ENCODE data around the gene BUD13. TPM values are rescaled to one million over a fixed set of nuclear protein-coding genes. Genes with fewer than 3 reads are reported as not detected.

Gene BUD13
- polyA plus RNA-seq, 1 experiment = 11.7 TPM

- Histone ChIP-seq H3K36me3 (ENCODE audit: control insufficient read depth, insufficient read depth, low read length) (no peaks in the 10 kb centered on the region), H3K4me3 (ENCODE audit: low read depth, low read length) (no peak overlapping the region), H3K27me3 (ENCODE audit: control insufficient read depth, insufficient read depth, low read length) (no peaks in the 10 kb centered on the region)
- POLR2A ChIA-PET = no interaction called here
- no peak for DNase-seq (ENCODE audit: low read depth)
- CTCF ChIA-PET = interaction anchor here (0.9 to 1.3 kb wide), 2 partner anchors 9 to 13 kb away, joined by 3 to 4 read pairs; no protein-coding TSS in a partner anchor
- TF ChIP-seq CTCF (IDR thresholded peaks at IDR 0.05; ENCODE audit: insufficient read depth, low read depth, low read length) = no peak
These were observed 33.8 kb downstream of the BUD13 start for GRCh38 chr11:116738975-116739374.

- Histone ChIP-seq H3K4me3 (ENCODE audit: low read depth, low read length) (no peak overlapping the region), H3K36me3 (ENCODE audit: control insufficient read depth, insufficient read depth, low read length) (no peaks in the 10 kb centered on the region), H3K27me3 (ENCODE audit: control insufficient read depth, insufficient read depth, low read length) (peaks cover 2% of the 10 kb centered on the region; the same call in 1 of the 2 replicates)
- POLR2A ChIA-PET = no interaction called here
- TF ChIP-seq CTCF (IDR thresholded peaks at IDR 0.05; ENCODE audit: insufficient read depth, low read depth, low read length) = no peak
- no peak for DNase-seq (ENCODE audit: low read depth)
- CTCF ChIA-PET = interaction anchor here (1.8 to 2.1 kb wide), 2 partner anchors 10 to 490 kb away, joined by 3 to 7 read pairs; no protein-coding TSS in a partner anchor
These were observed 36.0 kb downstream of the BUD13 start for GRCh38 chr11:116736763-116737162.

GRCh38 chr11:116733969-116734508 is 38.7 kb downstream of the BUD13 start:
- peaks cover 17% of the 10 kb centered on the region for H3K27me3 ChIP-seq (ENCODE audit: control insufficient read depth, insufficient read depth, low read length)
- CTCF ChIA-PET = interaction anchor here (0.9 to 5.7 kb wide), 7 partner anchors 9 to 493 kb away, joined by 3 to 61 read pairs (median 5); no protein-coding TSS in a partner anchor

GRCh38 chr11:116733043-116733755 is 39.6 kb downstream of the BUD13 start:
- peaks cover 21% of the 10 kb centered on the region for H3K27me3 ChIP-seq (ENCODE audit: control insufficient read depth, insufficient read depth, low read length)
- no peak overlapping the region for H3K4me3 ChIP-seq (ENCODE audit: low read depth, low read length)
- POLR2A ChIA-PET = no interaction called here
- no peaks in the 10 kb centered on the region for H3K36me3 ChIP-seq (ENCODE audit: control insufficient read depth, insufficient read depth, low read length)
- DNase-seq (ENCODE audit: low read depth) = no peak
- no peak for TF ChIP-seq CTCF (IDR thresholded peaks at IDR 0.05; ENCODE audit: insufficient read depth, low read depth, low read length)
- CTCF ChIA-PET = interaction anchor here (0.9 to 5.7 kb wide), 18 partner anchors 9 to 494 kb away, joined by 3 to 61 read pairs (median 5); no protein-coding TSS in a partner anchor

More at GRCh38 chr11:116733969-116734508, 38.7 kb downstream of the BUD13 start:
- POLR2A ChIA-PET = no interaction called here
- H3K36me3 ChIP-seq (ENCODE audit: control insufficient read depth, insufficient read depth, low read length) = no peaks in the 10 kb centered on the region
- TF ChIP-seq CTCF (IDR thresholded peaks at IDR 0.05; ENCODE audit: insufficient read depth, low read depth, low read length) = no peak
- DNase-seq (ENCODE audit: low read depth) = no peak
- H3K4me3 ChIP-seq (ENCODE audit: low read depth, low read length) = no peak overlapping the region

GRCh38 chr11:116732271-116733042 is 40.3 kb downstream of the BUD13 start:
- peak; percentile 90 for TF ChIP-seq CTCF (IDR thresholded peaks at IDR 0.05; ENCODE audit: insufficient read depth, low read depth, low read length)
- Histone ChIP-seq H3K4me3 (ENCODE audit: low read depth, low read length) (no peak overlapping the region), H3K27me3 (ENCODE audit: control insufficient read depth, insufficient read depth, low read length) (peaks cover 25% of the 10 kb centered on the region), H3K36me3 (ENCODE audit: control insufficient read depth, insufficient read depth, low read length) (no peaks in the 10 kb centered on the region)
- no peak for DNase-seq (ENCODE audit: low read depth)
- POLR2A ChIA-PET = no interaction called here
- CTCF ChIA-PET = interaction anchor here (0.6 to 5.7 kb wide), 22 partner anchors 10 to 494 kb away, joined by 3 to 61 read pairs (median 5); no protein-coding TSS in a partner anchor
